Colon (tissue), 2 donors: ENCODE results near the gene COL23A1.

Source experiments
- FAIRE-seq: peaks from 2 replicates; lab custom pipeline; 2012; peaks lifted over from hg19 to GRCh38; lab: Jason Lieb, UNC
- donor health status: control.
- donor health status: control.

COL23A1 gene

GRCh38 chr5:178460174-178460573 lies 130.0 kb downstream of the COL23A1 start:
- no peak for FAIRE-seq

- FAIRE-seq: no peak
Observed at GRCh38 chr5:178458140-178458539, 132.1 kb downstream of the COL23A1 start.

- no peak for FAIRE-seq
Observed at GRCh38 chr5:178457471-178457870, 132.7 kb downstream of the COL23A1 start.

GRCh38 chr5:178455480-178455835 lies 134.7 kb downstream of the COL23A1 start:
- FAIRE-seq: no peak

- FAIRE-seq: no peak
Observed at GRCh38 chr5:178454821-178455479, 135.2 kb downstream of the COL23A1 start.

GRCh38 chr5:178454303-178454702 lies 135.9 kb downstream of the COL23A1 start:
- no peak for FAIRE-seq

GRCh38 chr5:178453224-178453623 lies 137.0 kb downstream of the COL23A1 start:
- FAIRE-seq: no peak

- no peak for FAIRE-seq
Observed at GRCh38 chr5:178450121-178451028, 139.8 kb downstream of the COL23A1 start.

- no peak for FAIRE-seq
Observed at GRCh38 chr5:178449163-178450070, 140.8 kb downstream of the COL23A1 start.

- no peak for FAIRE-seq
Observed at GRCh38 chr5:178445534-178445933, 144.7 kb downstream of the COL23A1 start.

GRCh38 chr5:178442405-178443257 lies 147.6 kb downstream of the COL23A1 start:
- no peak for FAIRE-seq

GRCh38 chr5:178441486-178442270 lies 148.5 kb downstream of the COL23A1 start:
- no peak for FAIRE-seq

GRCh38 chr5:178440181-178440580 lies 150.0 kb downstream of the COL23A1 start:
- FAIRE-seq: no peak

GRCh38 chr5:178439493-178440180 lies 150.6 kb downstream of the COL23A1 start:
- no peak for FAIRE-seq

- FAIRE-seq: no peak
Observed at GRCh38 chr5:178438796-178439195, 151.4 kb downstream of the COL23A1 start.

GRCh38 chr5:178437386-178438075 lies 152.7 kb downstream of the COL23A1 start:
- FAIRE-seq: no peak

- no peak for FAIRE-seq
Observed at GRCh38 chr5:178436326-178436940, 153.8 kb downstream of the COL23A1 start.

GRCh38 chr5:178435321-178436238 lies 154.6 kb downstream of the COL23A1 start:
- no peak for FAIRE-seq
